DOHH2 (cell line): Measurements from ENCODE around the gene MYH1.

Experiments
- H3F3A ChIP-seq: fragments of 200-600 bp; sonication (generic), shearing (Covaris generic); 2 replicates; pipeline ENCODE4 v1.6.0; 2016; ENCODE audit warnings: antibody characterized with exemption, mild to moderate bottlenecking; ENCODE audit not compliant: control insufficient read depth, insufficient read depth
- H3K27ac ChIP-seq: fragments of 200-600 bp; sonication (generic); 2 replicates; pipeline ENCODE4 v1.5.1; 2014; ENCODE audit warnings: low read depth, mild to moderate bottlenecking, low read length, moderate library complexity
- H3K27me3 ChIP-seq: fragments of 200-600 bp; sonication (generic); 2 replicates; pipeline ENCODE4 v1.6.1; 2014; ENCODE audit warnings: mild to moderate bottlenecking, low read length, mixed read lengths; ENCODE audit not compliant: control insufficient read depth
- H3K36me3 ChIP-seq: fragments of 200-600 bp; sonication (generic); 2 replicates; pipeline ENCODE4 v1.6.1; 2014; ENCODE audit warnings: mild to moderate bottlenecking, low read length, moderate library complexity, mixed read lengths; ENCODE audit not compliant: control insufficient read depth
- H3K4me1 ChIP-seq: fragments of 200-600 bp; sonication (generic); 2 replicates; pipeline ENCODE4 v1.6.1; 2014; ENCODE audit warnings: mild to moderate bottlenecking, low read length, mixed read lengths; ENCODE audit not compliant: control insufficient read depth
- H3K4me2 ChIP-seq: fragments of 200-600 bp; sonication (generic); 2 replicates; pipeline ENCODE4 v1.6.0; 2014; ENCODE audit warnings: mild to moderate bottlenecking, low read length, moderate library complexity
- H3K4me3 ChIP-seq: fragments of 200-600 bp; sonication (generic); 2 replicates; pipeline ENCODE4 v1.5.1; 2014; ENCODE audit warnings: mild to moderate bottlenecking, low read length, mixed read lengths
- H3K79me2 ChIP-seq: fragments of 200-600 bp; sonication (generic); 2 replicates; pipeline ENCODE4 v1.6.1; 2014; ENCODE audit warnings: mild to moderate bottlenecking, low read length, mixed read lengths; ENCODE audit not compliant: control insufficient read depth
- H3K9me2 ChIP-seq: fragments of 200-600 bp; sonication (generic); replicated peaks from 2 replicates; pipeline ENCODE4 v1.6.1; 2014; ENCODE audit warnings: mild to moderate bottlenecking, low read length, mixed read lengths; ENCODE audit not compliant: control insufficient read depth
- H3K9me3 ChIP-seq: fragments of 200-600 bp; sonication (generic); 2 replicates; pipeline ENCODE4 v1.6.1; 2014; ENCODE audit warnings: antibody characterized with exemption, low read length, mixed read lengths; ENCODE audit not compliant: control insufficient read depth, insufficient read depth
- H4K20me1 ChIP-seq: fragments of 200-600 bp; sonication (generic); 2 replicates; pipeline ENCODE4 v1.6.0; 2014; ENCODE audit warnings: low read depth, mild to moderate bottlenecking, antibody characterized with exemption, low read length, moderate library complexity; ENCODE audit not compliant: control insufficient read depth, insufficient read depth
- CTCF ChIP-seq: fragments of 200-600 bp; sonication (generic); IDR thresholded peaks from one replicate; pipeline ENCODE4 v1.5.1; 2014; ENCODE audit warnings: antibody characterized with exemption, mild to moderate bottlenecking, low read depth, low read length; ENCODE audit not compliant: poor library complexity, severe bottlenecking
- EZH2phosphoT487 ChIP-seq: fragments of 200-600 bp; sonication (generic); IDR thresholded peaks from 2 replicates; pipeline ENCODE4 v1.6.1; 2017; ENCODE audit warnings: borderline replicate concordance, mild to moderate bottlenecking, antibody characterized with exemption, low read length, moderate library complexity, mixed read lengths

MYH1 gene

DNA sequence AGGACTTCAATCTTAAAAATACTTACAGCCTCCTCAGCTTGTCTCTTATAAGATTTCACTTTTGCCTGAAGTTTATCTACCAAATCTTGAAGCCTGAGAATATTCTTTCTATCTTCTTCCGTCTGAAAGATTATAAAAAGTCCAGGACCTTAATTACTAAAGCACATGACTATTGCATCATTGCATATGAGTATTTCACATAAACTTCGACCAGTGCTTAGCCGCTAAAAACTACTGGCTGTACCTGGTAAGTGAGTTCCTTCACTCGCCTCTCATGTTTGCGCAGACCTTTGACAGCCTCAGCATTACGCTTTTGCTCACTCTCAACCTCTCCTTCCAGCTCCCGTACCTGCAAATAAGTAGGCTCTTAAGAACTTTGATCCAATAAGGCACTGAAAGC lies 4.7 kb upstream of the MYH1 start:
- Histone ChIP-seq H3K4me3 (no peak overlapping the region), H3F3A (no peaks in the 10 kb centered on the region), H3K79me2 (no peaks in the 10 kb centered on the region), H3K27ac (no peak overlapping the region), H3K9me2 (no peaks in the 10 kb centered on the region), H3K27me3 (no peaks in the 10 kb centered on the region), H3K36me3 (no peaks in the 10 kb centered on the region), H4K20me1 (no peaks in the 10 kb centered on the region), H3K4me1 (no peaks in the 10 kb centered on the region), H3K9me3 (no peaks in the 10 kb centered on the region), H3K4me2 (no peak overlapping the region)
- TF ChIP-seq EZH2phosphoT487 (no peak), CTCF (no peak)

DNA sequence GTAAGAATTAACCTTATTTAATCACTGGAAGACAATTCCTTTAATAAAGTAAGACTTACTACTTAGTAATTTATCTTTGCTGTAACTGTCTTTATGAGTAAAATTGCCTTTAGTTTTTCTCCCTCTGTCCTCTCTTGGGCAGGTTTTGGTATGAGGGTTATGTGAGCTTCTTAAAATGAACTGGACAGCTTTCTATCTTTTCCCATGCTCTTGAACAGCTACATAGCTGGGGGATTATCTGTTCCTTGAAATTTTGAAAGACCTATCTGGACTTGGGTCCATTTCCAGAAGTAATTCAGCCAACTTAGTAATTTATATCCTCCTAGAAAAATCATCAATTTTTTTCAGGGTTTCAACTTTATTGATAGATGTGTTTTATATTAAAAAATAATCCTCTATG lies 3.6 kb upstream of the MYH1 start:
- Histone ChIP-seq H3K27me3 (no peaks in the 10 kb centered on the region), H3K36me3 (no peaks in the 10 kb centered on the region), H3F3A (no peaks in the 10 kb centered on the region), H3K9me2 (no peaks in the 10 kb centered on the region), H3K4me1 (no peaks in the 10 kb centered on the region), H3K27ac (no peak overlapping the region), H3K4me3 (no peak overlapping the region), H3K79me2 (no peaks in the 10 kb centered on the region), H3K4me2 (no peak overlapping the region), H4K20me1 (no peaks in the 10 kb centered on the region), H3K9me3 (no peaks in the 10 kb centered on the region)
- no peak for TF ChIP-seq EZH2phosphoT487
- TF ChIP-seq CTCF, result no peak

GRCh38 chr17:10516638-10517037 lies 1.7 kb downstream of the MYH1 start:
- Histone ChIP-seq H3K27ac (no peak overlapping the region), H3F3A (no peaks in the 10 kb centered on the region), H3K4me1 (no peaks in the 10 kb centered on the region), H3K4me2 (no peak overlapping the region), H4K20me1 (no peaks in the 10 kb centered on the region), H3K27me3 (no peaks in the 10 kb centered on the region), H3K9me3 (no peaks in the 10 kb centered on the region), H3K36me3 (no peaks in the 10 kb centered on the region), H3K9me2 (no peaks in the 10 kb centered on the region), H3K79me2 (no peaks in the 10 kb centered on the region), H3K4me3 (no peak overlapping the region)
- no peak for TF ChIP-seq CTCF

DNA sequence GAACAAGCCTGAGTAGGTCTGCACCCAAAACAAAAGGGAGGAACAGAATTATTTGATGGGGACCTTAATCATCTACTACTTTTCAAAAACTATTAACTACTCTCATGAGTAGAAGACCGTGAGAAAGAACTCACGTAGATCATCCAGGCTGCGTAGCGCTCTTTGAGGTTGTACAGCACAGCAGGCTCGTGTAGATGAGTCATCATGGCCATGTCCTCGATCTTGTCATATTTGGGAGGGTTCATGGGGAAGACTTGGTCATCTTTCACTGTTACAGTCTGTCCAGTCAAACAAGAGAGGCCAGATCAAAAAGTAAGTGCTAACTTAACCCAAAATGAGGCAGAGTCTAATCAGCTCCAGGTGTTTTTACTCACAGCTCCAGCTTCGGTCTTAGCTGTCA lies 2.3 kb downstream of the MYH1 start:
- no peaks in the 10 kb centered on the region for H3K36me3 ChIP-seq
- no peak overlapping the region for H3K27ac ChIP-seq
- no peak overlapping the region for H3K4me2 ChIP-seq
- no peaks in the 10 kb centered on the region for H3K9me2 ChIP-seq
- H4K20me1 ChIP-seq, result no peaks in the 10 kb centered on the region
- H3K4me1 ChIP-seq, result no peaks in the 10 kb centered on the region
- no peaks in the 10 kb centered on the region for H3K9me3 ChIP-seq
- H3K79me2 ChIP-seq, result no peaks in the 10 kb centered on the region
- no peak overlapping the region for H3K4me3 ChIP-seq
- H3K27me3 ChIP-seq, result no peaks in the 10 kb centered on the region
- H3F3A ChIP-seq, result no peaks in the 10 kb centered on the region
- TF ChIP-seq EZH2phosphoT487 (no peak), CTCF (no peak)
